ENCODE measurements around the gene SEC14L1.
"Not testable (repeated sequence)": the region's sequence is repeated elsewhere in the genome, so short reads cannot be mapped to it uniquely, and the experiment has no call there.

SEC14L1 gene

GRCh38 chr17:77107506-77108433, 33.0 kb upstream of the SEC14L1 start:
- H3K4me3 Mint-ChIP-seq = no peak overlapping the region
- no peaks in the 10 kb centered on the region for H3K27me3 Mint-ChIP-seq (ENCODE audit: low read depth)
- TF ChIP-seq, protein P1, sequence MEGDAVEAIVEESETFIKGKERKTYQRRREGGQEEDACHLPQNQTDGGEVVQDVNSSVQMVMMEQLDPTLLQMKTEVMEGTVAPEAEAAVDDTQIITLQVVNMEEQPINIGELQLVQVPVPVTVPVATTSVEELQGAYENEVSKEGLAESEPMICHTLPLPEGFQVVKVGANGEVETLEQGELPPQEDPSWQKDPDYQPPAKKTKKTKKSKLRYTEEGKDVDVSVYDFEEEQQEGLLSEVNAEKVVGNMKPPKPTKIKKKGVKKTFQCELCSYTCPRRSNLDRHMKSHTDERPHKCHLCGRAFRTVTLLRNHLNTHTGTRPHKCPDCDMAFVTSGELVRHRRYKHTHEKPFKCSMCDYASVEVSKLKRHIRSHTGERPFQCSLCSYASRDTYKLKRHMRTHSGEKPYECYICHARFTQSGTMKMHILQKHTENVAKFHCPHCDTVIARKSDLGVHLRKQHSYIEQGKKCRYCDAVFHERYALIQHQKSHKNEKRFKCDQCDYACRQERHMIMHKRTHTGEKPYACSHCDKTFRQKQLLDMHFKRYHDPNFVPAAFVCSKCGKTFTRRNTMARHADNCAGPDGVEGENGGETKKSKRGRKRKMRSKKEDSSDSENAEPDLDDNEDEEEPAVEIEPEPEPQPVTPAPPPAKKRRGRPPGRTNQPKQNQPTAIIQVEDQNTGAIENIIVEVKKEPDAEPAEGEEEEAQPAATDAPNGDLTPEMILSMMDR (IDR thresholded peaks at IDR 0.05; ENCODE audit: unreplicated experiment in 3 of 3) = no peak
- H3K4me1 Mint-ChIP-seq = peaks cover 39% of the 10 kb centered on the region
- no peaks in the 10 kb centered on the region for H3K9me3 Mint-ChIP-seq
- H3K27ac Mint-ChIP-seq = peak overlapping the region; percentile 48 to 75 (median 51)
- H3K36me3 Mint-ChIP-seq (ENCODE audit: low read depth) = no peaks in the 10 kb centered on the region

GRCh38 chr17:77109159-77109759, 31.5 kb upstream of the SEC14L1 start:
- peak overlapping the region; percentile 92 to 97 (median 96) for H3K27ac Mint-ChIP-seq
- peak overlapping the region in 1 of 3 experiments; percentile 23 for H3K4me3 Mint-ChIP-seq
- H3K9me3 Mint-ChIP-seq = no peaks in the 10 kb centered on the region
- H3K27me3 Mint-ChIP-seq (ENCODE audit: low read depth) = no peaks in the 10 kb centered on the region
- H3K4me1 Mint-ChIP-seq = peaks cover 34% of the 10 kb centered on the region
- TF ChIP-seq, protein P1 (IDR thresholded peaks at IDR 0.05; ENCODE audit: unreplicated experiment in 3 of 3) = no peak
- H3K36me3 Mint-ChIP-seq (ENCODE audit: low read depth) = no peaks in the 10 kb centered on the region

DNA sequence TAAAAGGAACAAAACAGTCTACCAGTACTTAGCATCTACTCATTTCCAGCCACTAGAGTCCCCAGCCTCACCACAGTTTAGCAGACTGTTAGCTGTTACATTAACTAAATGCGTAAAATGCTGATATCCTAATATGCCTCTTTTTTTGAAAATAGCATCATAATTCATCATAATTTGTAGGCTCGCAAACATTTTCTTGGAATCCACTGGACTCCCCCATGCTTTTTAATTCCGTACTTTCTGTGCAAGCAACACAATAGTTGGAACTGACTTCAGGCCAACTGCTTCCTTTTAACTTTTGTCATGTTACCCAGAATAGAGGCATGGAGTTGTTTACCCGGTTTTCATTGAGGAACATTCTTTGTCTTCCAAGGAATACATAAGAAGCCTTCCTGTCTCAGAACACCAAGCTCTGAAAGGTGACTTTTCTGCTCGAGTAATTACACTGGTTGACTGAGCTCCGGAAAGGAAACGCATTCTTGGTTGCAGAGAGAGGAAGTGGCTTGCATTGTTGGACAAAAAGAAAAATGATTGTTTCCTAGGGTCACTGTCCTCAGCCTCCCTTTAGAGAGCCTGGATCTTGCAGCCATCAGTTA, 30.9 kb upstream of the SEC14L1 start:
- H3K27me3 Mint-ChIP-seq (ENCODE audit: low read depth) = no peaks in the 10 kb centered on the region

GRCh38 chr17:77111165-77111933, 29.4 kb upstream of the SEC14L1 start:
- not testable (repeated sequence) for H3K27me3 Mint-ChIP-seq (ENCODE audit: low read depth); H3K4me3 Mint-ChIP-seq; H3K36me3 Mint-ChIP-seq (ENCODE audit: low read depth); H3K9me3 Mint-ChIP-seq
- H3K4me1 Mint-ChIP-seq = peaks cover 39% of the 10 kb centered on the region
- H3K27ac Mint-ChIP-seq = peak overlapping the region; percentile 50 to 76 (median 70)

More for the DNA sequence above, 30.9 kb upstream of the SEC14L1 start:
- Mint-ChIP-seq H3K9me3 (no peaks in the 10 kb centered on the region), H3K27ac (peak overlapping the region; percentile 92 to 97 (median 96)), H3K4me3 (peak overlapping the region in 2 of 3 experiments; percentile 23 to 57), H3K36me3 (ENCODE audit: low read depth) (no peaks in the 10 kb centered on the region), H3K4me1 (peaks cover 34% of the 10 kb centered on the region)
- TF ChIP-seq, protein P1 (IDR thresholded peaks at IDR 0.05; ENCODE audit: unreplicated experiment in 3 of 3) = peak in 1 of 3 experiments; percentile 11

DNA sequence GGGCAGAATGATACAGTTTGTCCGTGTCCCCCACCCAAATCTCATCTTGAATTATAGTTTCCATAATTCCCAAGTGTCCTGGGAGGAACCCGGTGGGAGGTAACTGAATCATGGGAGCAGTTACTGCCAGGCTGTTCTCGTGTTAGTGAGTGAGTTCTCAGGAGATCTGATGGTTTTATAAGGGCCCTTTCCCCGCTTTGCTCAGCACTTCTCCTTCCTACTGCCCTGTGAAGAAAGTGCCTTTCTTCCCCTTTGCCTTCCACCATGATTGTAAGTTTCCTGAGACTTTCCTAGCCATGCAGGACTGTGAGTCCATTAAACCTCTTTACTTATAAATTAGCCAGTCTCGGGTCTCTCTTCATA, 28.9 kb upstream of the SEC14L1 start:
- no peaks in the 10 kb centered on the region for H3K36me3 Mint-ChIP-seq (ENCODE audit: low read depth)

More for the DNA sequence above, 28.9 kb upstream of the SEC14L1 start:
- no peaks in the 10 kb centered on the region for H3K27me3 Mint-ChIP-seq (ENCODE audit: low read depth)
- no peak overlapping the region for H3K4me3 Mint-ChIP-seq
- peaks cover 45% of the 10 kb centered on the region for H3K4me1 Mint-ChIP-seq
- TF ChIP-seq, protein P1 (IDR thresholded peaks at IDR 0.05; ENCODE audit: unreplicated experiment in 3 of 3) = no peak
- H3K9me3 Mint-ChIP-seq = no peaks in the 10 kb centered on the region
- peak overlapping the region; percentile 50 to 76 (median 70) for H3K27ac Mint-ChIP-seq

Measured in nephron (organoid).